GM18861 (cell line): Measurements from ENCODE around the gene TMEM87B.
"Not testable (repeated sequence)": the region's sequence is repeated elsewhere in the genome, so short reads cannot be mapped to it uniquely, and the experiment has no call there.

Experiments
- ATAC-seq: cut with Tn5 transposase; IDR thresholded peaks from one replicate; pipeline ENCODE4 v1.9.1; 2021; ENCODE audit not compliant: unreplicated experiment

The TMEM87B gene

DNA sequence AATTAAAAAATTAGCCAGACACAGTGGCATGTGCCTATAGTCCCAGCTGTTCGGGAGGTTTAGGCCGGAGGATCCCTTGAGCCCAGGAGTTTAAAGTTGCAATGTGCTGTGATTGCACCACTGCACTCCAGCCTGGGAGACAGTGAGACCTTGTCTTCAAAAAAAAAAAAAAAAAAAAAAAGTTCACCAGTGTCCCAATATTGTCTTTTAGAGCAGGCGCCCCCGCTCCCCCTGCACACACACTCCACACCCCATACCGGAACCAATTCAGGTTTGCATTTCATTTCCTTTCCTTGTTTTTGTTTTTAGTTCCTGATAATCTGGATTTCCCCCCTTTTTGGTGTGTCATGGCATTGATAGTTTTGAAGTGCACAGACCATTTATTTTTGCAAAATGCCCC lies 10.4 kb downstream of the TMEM87B start:
- ATAC-seq, result peak; percentile 16

DNA sequence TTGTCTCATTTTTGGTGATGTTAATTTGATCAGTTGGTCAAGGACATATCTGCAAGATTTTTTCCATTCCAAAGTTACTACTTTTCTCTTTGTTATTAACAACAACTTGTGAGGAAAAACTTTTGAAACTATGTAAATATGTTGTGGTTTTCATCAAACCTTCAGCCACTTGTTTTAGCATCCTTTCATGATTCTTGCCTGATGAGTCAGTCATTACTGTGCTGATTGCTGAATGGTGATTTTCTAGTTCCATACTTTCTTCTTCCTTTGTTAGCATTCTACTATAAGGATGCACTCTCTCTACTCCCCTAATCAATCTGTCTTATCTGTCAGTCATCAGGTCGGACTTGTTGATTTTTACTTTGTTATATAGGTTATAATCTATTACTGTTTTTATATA lies 10.9 kb downstream of the TMEM87B start:
- ATAC-seq, result peak; percentile 58

DNA sequence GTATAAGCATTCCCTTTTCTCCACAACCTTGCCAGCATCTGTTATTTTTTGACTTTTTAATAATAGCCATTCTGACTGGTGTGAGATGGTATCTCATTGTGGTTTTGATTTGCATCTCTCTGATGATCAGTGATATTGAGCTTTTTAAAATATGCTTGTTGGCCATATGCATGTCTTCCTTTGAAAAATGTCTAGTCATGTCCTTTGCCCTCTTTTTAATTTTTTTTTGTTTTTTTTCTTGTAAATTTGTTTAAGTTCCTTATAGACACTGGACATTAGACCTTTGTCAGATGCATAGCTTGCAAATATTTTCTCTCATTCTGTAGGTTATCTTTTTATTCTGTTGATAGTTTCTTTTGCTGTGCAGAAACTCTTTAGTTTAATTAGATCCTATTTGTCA lies 14.7 kb downstream of the TMEM87B start:
- not testable (repeated sequence) for ATAC-seq

DNA sequence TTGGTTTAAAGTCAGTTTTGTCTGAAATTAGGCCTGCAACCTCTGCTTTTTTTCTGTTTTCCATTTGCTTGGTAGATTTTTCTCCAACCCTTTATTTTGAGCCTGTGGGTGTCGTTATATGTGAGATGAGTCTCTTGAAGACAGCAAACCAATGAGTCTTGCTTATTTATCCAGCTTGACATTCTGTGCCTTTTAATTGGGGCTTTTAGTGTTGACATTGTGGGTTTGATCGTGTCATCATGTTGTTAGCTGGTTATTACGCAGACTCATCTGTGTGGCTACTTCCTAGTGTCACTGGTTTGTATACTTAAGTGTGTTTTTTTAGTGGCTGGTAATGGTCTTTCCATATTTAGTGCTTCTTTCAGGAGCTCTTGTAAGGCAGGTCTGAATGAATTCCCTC lies 18.8 kb downstream of the TMEM87B start:
- no peak for ATAC-seq

DNA sequence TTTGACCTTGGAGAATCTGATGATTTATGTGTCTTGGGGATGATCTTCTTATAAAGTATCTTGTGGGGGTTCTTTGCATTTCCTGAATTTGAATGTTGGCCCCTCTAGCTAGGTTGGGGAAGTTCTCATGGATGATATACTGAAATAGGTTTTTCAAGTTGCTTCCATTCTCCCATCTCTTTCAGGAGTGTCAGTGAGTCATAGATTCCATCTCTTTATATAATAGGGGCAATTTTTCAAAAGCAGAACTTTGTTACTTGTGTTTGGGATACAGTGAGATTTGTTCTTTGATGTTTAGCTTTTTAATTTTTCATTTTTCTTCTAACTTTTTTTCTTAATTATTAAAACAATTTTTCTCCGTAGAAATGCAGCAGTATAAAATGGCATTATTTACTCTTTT lies 19.4 kb downstream of the TMEM87B start:
- ATAC-seq, result no peak

DNA sequence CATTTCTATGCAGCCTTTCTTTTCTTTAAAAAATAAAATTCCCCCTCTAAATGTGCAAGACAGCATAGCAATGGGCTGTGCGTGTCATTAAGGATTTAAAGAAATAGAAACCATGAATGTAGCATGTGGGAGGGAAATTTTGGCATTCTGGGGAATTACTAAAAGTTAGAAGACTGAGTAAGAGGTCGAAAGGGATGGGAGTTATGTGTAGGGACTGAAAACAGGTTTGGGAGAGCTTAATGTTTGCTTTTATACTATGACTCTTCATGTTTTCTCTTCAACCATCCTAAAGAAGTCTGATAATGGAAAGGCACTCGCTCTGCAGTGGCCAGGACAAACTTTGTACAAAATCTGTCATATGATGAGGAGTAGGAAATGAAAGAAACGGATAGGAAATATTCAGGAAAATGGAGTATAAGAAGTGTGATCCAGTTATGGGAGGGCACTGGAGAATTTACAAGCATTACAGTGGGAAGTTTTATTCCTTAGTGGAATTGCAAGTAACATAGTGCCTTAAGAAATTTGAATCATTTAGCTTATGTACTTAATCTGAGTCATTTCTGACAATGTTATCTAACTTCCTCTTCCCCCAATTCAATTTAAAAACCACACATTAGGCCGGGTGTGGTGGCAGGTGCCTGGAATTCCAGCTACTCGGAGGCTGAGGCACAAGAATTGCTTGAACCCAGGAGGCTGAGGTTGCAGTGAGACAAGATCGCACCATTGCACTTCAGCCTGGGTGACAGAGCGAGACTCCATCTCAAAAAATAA lies 20.6 kb downstream of the TMEM87B start:
- ATAC-seq, result no peak

DNA sequence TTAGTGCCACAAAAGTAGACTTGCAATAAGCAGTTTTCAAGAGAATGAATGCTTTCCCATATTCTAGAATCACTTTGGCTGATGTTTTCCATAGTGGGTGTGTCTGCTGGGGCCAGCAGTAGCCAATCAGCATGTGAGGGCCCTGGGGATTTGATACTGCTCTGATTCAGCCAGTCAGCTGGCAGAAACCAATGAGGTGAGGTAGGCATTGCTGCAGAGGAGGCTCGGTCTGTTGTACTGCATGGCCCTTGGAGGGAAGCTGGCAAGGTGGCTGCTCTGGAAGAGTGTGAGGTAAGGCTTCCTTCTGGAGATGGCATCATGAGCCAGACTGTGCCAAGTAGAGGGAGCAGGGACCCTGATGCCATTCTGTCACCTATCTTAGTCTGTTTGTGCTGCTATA lies 22.7 kb downstream of the TMEM87B start:
- ATAC-seq, result no peak

DNA sequence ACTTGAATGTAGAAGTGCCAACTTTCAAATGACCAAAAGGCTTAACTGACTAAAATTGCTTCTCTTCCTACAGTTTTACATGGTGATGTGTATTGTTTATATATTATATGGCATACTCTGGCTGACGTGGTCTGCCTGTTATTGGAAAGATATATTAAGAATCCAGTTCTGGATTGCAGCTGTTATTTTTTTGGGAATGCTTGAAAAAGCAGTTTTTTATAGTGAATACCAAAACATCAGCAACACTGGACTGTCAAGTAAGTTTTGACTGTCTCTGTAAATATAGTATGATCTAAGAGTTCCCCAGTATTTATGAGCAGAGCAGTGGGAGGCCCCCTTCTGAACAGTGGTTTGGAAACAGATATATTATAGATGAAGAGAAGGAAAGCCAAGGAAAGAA lies 26.2 kb downstream of the TMEM87B start:
- no peak for ATAC-seq

DNA sequence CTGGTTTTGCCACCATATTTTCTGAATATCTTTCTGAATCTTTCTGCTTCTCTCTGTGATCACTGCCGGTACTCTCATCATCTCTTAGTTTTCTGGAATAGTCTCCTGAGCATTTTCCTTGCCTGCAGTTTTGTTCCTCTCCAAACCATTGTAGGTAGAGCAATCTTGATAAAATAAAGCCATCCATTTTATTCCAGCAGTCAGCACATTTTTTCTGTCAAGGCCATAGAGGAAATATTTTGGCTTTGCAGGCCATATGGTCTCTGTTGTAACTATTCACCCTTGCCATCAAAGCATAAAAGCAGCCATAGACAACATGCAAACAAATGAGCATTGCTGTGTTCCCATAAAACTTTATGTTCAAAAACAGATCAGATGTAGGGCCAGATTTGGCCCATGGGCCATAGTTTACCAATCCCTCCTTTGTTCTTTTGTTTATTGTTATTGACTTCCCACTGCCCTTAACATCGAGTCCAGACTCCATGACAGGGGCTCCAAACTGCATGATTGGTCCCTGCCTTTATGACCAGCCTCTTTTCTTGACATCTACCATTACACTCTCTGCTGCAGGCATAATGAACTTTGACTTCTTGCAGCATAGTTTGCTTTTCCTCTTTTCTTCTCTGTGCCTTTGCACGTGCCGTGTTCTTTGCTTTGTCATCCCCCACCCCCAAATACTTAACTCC lies 29.8 kb downstream of the TMEM87B start:
- no peak for ATAC-seq

DNA sequence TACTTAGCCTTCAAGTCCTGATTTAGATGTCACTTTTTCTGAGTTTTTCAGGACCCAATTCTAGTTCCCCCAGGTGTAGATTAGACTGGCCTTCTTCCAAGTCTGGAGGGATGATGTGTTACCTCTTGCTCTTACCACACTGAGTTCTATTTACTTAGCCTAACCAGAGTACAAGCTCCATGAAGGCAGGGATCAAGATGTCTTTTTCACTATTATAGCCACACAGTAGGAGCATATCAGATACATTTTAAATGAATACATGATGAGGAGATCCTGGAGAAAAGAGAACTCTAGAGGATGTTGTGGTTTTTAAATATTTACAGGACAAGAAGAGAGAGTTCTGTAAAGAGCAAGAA lies 30.3 kb downstream of the TMEM87B start:
- no peak for ATAC-seq

DNA sequence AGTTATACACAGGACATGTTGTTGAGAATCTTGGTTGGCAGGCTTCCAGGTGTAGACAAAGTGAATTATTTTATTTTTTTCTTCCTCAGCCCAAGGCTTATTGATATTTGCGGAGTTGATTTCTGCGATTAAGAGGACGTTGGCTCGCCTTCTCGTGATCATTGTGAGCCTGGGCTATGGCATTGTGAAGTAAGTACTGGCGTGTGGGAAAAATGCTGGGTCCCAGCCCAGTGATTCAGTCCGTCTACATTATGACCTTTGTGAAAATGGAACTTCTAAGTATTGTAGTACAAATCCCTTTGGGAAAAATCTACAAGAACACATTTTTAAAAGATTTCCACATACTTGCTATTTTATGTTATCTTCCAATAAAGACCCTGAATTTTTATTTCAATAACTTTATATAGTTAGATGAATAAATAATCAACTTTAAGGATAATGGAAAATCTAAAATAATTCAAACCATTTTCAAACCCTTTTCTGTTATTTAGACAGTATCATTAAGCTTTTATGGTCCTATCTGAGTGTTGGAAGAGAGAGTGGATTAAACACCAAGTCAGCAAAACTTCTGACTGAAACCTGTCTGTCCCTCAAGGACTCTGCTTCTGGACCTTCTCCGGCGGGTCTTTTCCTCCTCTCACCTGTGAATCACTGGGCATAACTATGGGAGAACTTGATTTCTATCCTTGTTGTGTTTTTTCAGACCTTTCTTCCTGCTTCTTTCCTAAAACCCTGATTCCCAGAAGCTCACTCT lies 31.0 kb downstream of the TMEM87B start:
- no peak for ATAC-seq

DNA sequence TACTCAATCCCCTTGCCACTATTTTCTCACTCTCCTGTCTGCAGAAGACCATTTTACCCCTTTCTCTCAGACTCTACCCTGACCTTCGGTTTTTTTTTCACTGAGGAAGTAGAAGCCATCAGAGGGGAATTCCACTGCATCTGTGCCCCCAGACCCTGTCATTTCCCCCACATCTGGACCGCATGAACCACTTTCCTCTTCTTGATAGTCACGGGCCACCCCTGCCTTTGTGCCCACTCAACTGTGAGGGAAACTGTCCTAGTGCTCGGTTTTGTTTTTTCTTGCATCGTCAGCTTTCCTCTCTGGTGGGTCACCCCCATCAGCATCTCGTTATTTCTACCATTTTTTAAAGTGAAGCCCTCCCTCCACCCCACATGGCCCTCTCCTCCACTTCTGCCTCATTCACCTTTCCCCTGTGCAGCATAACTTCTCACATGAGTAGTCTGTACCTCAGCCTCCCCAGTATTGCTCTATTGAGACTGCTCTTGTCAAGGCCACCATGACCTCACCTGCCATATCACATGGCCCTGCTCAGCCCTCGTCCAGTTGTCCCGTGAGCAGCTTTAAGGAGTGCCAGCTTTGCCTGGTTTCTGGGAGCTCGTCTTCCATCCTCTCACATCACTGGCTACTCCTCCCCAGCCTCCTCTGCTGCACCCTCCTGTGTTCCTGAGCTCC lies 32.4 kb downstream of the TMEM87B start:
- ATAC-seq, result peak; percentile 50

DNA sequence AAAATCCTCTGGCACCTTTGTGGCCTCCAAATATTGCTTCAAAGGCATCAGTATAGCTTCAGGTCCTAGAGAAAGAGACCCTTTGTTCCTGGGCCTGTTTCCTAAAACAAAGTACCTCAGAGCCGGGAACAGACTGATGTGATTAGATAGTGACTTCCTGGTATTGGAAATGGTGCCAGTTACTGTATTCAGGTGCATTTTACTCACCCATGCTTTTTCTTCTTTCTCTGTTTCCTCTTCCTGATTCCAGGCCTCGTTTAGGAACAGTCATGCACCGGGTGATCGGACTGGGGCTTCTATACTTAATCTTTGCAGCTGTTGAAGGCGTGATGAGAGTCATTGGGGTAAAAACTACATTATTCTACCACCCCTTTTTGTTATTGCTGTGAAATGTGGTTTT lies 34.3 kb downstream of the TMEM87B start:
- no peak for ATAC-seq

DNA sequence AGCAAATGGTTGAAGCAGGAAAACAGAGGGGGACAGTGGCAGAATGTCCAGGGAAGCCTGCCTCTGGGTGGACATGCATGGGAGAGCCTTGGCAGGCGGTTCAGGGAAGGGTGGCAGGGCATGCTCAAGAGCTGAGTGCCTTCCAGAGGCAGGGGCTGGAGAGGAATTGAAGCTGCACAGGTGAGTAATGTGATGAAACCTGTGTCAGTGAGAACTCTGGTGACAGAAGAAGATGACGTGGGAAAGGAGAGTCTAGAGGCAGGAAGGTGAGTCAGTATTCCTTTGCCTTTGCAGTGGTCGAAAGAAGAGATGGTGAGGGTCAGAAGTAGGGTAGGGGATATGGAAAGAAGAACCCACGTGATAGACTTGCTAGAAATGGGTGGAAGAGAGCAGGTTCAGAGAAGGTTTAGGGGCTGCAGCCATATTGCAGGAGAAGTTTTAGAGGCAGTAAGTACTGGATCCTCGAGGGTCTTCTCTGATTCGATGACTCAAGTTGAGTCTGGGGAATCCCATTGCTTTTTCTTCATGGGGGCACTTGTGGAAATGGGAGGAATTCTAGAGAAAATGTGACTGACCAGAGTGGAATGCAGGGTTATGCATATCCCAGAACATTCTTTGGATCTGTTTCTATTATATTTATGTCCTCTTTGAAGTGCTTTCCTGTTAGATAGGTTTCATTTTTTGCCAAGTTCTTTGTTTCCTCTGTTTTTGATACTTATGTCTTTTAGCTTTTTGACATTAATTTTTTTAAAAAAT lies 37.4 kb downstream of the TMEM87B start:
- ATAC-seq, result no peak

DNA sequence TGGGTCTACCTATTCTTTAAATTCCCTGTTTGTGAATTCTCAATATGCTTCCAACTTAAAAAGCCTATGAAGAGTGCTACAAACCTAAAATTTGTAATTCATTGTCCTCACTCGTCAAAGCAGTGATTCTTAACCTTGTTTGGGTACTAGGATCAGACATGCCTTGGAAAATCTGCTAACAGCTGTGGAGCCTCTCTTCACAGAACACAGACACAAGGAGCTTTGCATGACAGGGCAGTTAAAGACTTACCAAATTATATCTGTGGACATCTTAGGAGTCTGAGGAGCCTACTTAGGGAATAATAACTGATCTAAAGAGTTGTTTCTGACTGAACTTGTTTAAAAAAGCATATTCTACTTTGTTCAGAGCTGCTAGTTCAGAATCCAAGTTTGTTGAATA lies 38.1 kb downstream of the TMEM87B start:
- no peak for ATAC-seq

DNA sequence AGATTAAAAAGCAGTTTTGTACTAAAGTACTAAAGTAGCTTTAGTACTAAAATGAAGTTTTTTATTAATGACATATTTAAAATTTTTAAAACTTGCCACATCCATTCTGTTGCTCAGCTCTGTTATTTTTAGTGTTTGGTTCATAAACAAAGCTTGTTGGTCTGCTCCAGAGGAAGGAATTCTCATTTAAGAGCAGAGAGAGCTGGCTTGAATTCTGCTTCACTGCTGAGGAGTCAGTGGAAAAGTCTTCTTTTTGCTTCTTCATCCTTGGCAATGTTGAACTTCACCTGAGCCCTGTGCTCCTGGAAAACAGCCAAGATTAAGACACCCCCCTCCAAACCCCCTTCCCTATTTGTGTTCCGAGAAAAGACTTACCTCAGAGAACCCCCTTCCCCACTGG lies 40.6 kb downstream of the TMEM87B start:
- ATAC-seq, result no peak

DNA sequence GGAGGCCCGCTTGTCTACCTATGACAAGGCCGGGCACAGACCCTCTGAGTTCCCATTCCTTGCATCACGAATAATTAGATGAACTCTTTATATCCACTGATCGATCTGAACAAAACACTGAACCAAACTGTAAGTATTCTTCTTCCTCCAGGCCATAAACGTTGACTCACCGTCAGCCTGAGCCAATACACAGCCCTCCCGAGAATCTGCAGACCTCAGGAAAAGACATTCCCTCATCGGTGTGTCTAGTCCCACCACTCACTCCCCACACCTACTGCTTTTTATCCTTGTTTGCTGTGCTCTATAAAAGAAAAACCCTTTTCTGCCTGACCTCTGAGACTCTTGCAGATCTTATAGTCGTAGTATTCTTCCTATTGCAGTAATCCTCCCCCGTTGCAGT lies 41.0 kb downstream of the TMEM87B start:
- no peak for ATAC-seq

DNA sequence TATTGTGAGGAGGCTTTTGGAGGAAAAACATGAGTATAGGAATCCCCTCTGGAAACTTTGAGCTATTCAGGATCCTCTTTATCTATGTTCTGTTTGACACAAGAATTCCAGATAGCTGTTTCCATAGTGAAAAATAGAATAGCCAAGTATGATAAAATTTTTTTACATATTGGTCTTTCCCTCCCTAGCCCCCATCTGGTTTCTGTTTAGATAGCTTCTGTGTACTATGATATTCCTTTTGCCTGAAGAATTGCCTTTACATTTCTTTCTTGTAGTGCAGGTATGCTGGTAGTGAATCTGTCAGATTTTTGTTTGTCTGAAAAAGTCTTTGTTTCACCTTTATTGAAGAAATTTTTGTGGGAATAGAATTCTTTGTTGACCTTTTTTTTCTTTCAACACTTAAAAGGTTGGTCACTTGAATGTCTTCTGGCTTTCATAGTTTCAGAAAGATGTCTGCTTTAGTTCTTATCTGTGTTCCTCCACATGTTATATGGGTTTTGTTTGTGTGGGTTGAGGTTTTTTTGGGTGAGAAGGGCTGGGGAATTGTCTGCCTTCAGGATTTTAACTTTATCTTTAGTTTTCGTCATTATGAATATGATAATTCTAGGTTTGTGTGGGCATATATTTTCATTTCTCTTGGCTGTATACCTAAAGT lies 53.2 kb downstream of the TMEM87B start:
- no peak for ATAC-seq

DNA sequence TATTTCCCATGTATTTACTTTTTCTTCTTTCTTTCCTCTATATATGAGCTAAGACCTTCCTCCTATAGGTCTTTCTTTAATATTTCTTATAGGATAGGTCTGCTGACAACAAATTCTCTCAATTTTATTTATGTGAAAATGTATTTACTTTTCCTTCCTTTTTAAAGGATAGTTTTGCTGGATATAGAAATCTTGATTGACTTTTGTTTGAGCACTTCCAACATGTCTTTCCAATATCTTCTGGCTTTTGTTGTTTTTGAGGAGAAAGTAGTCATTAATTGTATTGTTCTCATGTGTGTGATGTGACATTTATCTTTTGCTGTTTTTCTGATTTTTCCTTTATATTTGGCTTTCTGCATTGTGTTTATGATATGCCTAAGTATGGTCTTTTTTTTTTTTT lies 54.2 kb downstream of the TMEM87B start:
- ATAC-seq, result no peak

DNA sequence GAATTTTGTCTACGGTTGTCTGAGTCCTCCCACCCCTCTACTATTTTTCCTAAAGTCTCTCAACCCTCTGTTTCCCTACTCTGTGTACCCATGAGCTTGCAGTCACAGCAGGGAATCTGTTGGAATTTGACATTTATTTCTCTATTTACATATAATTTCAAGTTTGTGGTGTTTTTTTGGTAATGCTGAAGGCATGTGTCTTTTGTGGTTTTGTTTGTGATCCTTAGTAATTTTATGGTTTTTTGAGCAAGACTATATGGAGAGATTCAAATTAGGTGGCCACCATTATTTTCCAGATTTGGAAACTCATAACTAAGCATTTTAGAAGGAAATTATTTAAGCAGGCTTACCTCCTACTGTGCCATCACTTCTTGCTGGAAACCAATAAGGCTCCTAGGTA lies 55.9 kb downstream of the TMEM87B start:
- no peak for ATAC-seq
